H54 (cell line): ENCODE results near the gene FXYD7.
"Not testable (repeated sequence)": the region's sequence is repeated elsewhere in the genome, so short reads cannot be mapped to it uniquely, and the experiment has no call there.

Experiments
- DNase-seq: peaks from one replicate; pipeline ENCODE4 v3.0.0; 2011; ENCODE audit warnings: low spot score, mixed read lengths; ENCODE audit not compliant: insufficient read length
- FAIRE-seq: peaks from 3 replicates; lab custom pipeline; 2011; peaks lifted over from hg19 to GRCh38; lab: Jason Lieb, UNC
- POLR2A ChIP-seq: IDR thresholded peaks from 2 replicates; pipeline ENCODE4 v1.6.1; 2011; ENCODE audit warnings: low read depth, mild to moderate bottlenecking, low read length

The FXYD7 gene, protein sequence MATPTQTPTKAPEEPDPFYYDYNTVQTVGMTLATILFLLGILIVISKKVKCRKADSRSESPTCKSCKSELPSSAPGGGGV

GRCh38 chr19:35143231-35143715 lies at the start of gene FXYD7:
FXYD7 (plus strand) TSS chr19:35143255; CDS start chr19:35143334, 79 bp downstream.
- FAIRE-seq (no peak), DNase-seq (no peak)
- no peak for TF ChIP-seq POLR2A

GRCh38 chr19:35093430-35093829 lies 49.6 kb upstream of the FXYD7 start:
- no peak for FAIRE-seq
- DNase-seq: no peak

DNA sequence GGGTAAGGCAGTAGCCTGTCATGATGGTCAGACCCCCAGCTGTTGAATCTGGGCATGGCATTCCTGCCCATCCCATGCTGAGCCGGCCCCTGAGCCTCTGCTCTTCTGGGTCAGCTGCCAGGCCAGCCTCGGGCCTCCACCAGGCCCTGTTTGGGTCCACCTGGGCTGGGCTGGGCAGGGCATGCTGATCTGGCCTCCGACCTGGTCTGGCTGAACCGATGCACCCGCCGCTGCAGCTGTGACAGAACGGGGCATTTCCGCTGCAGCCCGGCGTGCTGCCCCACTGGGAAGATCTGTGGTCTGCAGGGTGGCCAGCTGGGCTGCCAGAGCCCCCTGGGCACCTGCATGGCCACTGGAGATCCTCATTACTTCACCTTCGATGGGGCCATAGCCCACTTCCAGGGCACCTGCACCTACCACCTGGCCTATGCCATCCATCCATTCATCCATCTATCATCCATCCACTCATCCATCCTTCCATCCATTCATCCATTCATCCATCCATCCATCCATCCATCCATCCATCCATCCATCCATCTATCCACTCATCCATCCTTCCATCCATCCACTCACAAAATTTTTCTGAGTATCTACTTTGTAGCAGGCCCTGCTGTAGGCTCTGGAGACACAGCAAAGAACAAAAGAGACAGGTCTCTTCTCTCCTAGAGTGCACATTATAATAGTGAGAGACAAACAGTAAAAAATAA lies 49.0 kb upstream of the FXYD7 start:
- no peak for TF ChIP-seq POLR2A
- no peak for FAIRE-seq
- DNase-seq: no peak

More at GRCh38 chr19:35093430-35093829, 49.6 kb upstream of the FXYD7 start:
- no peak for TF ChIP-seq POLR2A

- FAIRE-seq: no peak
- TF ChIP-seq POLR2A: no peak
- no peak for DNase-seq
Observed at GRCh38 chr19:35094656-35095055, 48.4 kb upstream of the FXYD7 start.

DNA sequence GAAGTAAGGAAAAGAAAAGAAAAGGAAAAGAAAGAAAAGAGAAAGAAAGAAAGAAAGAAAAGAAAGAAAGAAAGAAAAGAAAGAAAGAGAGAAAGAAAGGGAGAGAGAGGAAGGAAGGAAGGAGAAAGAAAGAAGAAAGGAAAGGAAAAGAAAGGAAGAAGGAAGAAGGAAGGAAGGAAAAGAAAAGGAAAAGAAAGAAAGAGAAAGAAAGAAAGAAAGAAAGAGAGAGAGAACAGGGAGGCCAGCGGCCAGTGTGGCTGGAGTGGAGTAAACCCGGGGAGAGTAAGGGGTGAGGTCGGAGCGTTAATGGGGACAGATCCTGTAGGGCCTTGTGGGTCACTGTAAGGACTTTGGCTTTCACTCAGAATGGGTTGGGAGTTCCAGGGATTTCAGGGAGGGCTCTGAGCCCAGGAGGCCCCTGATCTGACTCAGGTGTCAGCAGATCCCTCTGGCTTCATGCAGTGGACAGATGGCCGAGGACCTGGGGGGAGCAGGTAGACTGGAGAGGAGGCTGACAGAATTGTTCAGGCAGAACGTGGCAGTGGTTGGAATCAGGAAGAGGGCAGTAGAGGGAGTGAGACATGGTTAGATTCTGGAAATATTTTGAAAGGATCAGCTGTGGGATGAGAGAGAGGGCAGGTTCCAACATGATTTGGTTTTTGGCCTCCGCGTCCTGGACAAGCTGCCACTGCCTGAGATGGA lies 47.2 kb upstream of the FXYD7 start:
- TF ChIP-seq POLR2A: no peak
- DNase-seq (no peak), FAIRE-seq (no peak)

- no peak for DNase-seq
- TF ChIP-seq POLR2A: no peak
- FAIRE-seq: no peak
Observed at GRCh38 chr19:35098413-35099049, 44.5 kb upstream of the FXYD7 start.

DNA sequence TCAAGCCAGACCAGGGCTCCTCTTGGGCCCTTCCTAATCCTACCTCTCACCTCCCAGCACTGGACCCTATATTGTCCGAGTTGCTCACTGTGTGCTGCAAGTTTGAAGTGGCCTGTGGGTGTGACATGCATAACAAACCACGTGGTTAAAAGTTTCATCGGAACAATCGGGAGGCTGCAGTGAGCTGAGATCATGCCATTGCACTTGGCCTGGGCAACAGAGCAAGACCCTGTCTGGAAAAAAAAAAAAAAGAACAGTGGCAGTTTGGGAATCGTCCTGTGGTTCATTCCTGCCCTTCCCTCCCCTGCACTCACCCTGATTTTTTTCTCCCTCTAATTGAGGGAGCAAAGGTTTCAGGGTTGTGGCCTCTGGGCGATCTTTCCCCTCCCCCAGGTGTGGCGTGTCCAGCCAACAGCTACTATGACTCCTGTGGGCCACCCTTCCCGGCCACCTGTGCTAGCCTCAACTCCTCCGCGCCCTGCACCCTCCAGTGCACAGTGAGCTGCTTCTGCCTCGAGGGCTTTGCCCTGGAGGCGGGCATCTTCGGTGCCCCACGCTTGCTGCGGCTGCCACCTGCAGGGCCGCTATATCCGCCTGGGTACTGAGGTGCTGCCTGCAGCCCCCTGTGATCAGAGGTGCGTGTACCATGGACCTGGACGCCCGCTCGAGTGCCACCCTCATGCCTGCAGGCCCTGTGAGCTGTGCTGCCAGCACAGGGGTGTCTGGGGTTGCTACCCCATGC lies 43.7 kb upstream of the FXYD7 start:
- FAIRE-seq (no peak), DNase-seq (no peak)
- no peak for TF ChIP-seq POLR2A

DNA sequence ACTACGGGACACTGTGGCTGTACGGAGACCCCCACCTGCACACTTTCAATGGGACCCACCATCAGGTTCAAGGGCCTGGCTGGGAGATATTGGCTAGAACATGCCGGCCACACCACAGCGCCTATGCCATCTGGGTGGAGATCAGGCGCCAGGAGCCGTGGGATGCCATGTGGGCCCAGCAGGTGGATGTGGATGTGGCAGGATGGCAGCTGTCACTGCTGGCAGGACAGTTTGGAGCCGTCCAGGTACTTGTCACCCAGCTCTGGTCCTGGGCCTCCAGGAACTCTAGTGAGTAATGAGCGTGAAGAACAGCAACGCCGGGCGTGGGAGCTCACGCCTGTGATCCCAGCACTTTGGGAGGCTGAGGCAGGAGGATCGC lies 43.2 kb upstream of the FXYD7 start:
- no peak for TF ChIP-seq POLR2A
- FAIRE-seq (no peak), DNase-seq (no peak)

GRCh38 chr19:35100588-35101533 lies 42.2 kb upstream of the FXYD7 start:
- no peak for TF ChIP-seq POLR2A
- no peak for FAIRE-seq

DNA sequence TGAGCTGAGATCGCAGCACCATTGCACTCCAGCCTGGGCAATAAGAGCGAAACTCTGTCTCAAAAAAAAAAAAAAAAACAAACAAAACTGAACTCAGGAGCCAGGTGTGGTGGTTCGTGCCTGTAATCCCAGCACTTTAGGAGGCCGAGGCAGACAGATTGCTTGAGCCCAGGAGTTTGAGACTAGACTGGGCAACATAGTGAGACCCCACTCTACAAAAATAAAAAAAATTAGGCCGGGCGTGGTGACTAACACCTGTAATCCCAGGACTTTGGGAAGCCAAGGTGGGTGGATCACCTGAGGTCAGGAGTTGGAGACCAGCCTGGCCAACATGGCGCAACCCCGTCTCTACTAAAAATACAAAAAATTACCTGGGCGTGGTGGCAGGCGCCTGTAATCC lies 41.1 kb upstream of the FXYD7 start:
- not testable (repeated sequence) for DNase-seq, FAIRE-seq

More at GRCh38 chr19:35100588-35101533, 42.2 kb upstream of the FXYD7 start:
- DNase-seq: no peak

- not testable (repeated sequence) for FAIRE-seq, DNase-seq
Observed at GRCh38 chr19:35103614-35104013, 39.4 kb upstream of the FXYD7 start.

DNA sequence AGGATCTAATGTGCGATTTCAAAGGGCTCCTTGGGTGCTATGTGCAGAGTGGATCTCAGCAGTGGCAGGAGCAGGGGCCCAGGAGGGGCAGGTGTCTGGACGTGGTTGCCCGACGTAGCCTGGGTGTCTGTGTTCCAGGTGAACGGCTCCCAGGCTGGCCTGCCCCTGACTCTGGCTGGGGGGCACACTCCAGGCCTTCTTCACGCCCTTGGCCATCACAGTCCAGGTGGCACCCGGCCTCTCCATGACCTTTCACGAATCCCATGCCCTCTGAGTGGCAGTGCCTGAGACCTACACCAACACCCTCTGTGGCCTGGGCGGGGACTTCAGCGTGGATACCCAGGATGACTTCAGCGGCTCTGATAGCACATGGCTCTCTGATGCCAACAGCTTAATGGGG lies 38.7 kb upstream of the FXYD7 start:
- FAIRE-seq: no peak
- DNase-seq: no peak
- TF ChIP-seq POLR2A: no peak

GRCh38 chr19:35105047-35105410 lies 38.0 kb upstream of the FXYD7 start:
- DNase-seq (no peak), FAIRE-seq (no peak)
- no peak for TF ChIP-seq POLR2A
